ENCODE measurements around the gene ATG2B. TPM values are rescaled to one million over a fixed set of nuclear protein-coding genes. Genes with fewer than 3 reads are reported as not detected.
"Not testable (repeated sequence)": the region's sequence is repeated elsewhere in the genome, so short reads cannot be mapped to it uniquely, and the experiment has no call there.

ATG2B gene
- total and polyA plus RNA-seq, 3 experiments from 2014 or later: 2.6 to 19.8 (median 17.4) TPM

DNA sequence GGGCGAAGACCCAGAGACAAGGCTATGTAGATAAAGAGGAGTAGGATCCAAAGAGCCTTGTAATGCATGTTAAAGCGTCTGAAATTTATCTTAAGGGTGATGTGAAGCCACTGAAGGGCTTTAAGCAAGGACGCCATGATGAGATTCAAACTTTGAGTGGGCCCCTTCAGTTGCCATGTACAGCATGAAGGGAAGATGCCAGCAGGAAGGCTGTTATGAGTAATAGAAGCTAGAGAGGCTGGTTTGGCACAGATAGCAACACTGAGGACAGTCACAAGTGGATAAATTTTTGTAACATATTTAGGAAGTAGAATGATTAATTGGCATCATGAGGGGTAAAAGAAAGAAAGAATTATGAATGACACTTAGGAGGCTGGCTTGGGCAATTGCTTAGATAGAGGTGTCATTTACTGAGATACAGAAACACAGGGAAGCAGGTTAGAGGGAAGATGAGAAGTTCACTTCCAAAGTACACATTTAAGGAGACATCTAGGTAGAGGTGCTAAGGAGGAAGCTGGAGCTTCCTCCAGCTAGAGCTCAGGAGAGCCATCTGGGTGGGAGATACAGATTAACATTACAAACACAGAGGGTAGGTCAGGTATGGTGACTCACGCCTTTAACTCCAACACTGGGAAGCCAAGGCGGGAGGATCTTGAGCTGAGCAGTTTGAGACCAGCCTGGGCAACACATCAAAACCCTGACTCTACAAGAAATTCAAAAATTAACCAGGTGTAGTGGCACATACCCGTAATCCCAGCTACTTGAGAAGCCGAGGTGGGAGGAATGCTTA, 13.7 kb downstream of the ATG2B start:
- no peak overlapping the region for H3K27ac ChIP-seq (ENCODE audit: low read depth, low read length)
- H3K4me3 ChIP-seq (ENCODE audit: low read length): no peak overlapping the region
- H3K27ac Mint-ChIP-seq: peak overlapping the region in 3 of 8 donors; percentile 0 to 39 (median 38)
- no peaks in the 10 kb centered on the region for H3K4me1 ChIP-seq (ENCODE audit: insufficient read depth, low read length)
- H3K4me1 Mint-ChIP-seq: peaks cover 17 to 40% (median 33%) of the 10 kb centered on the region in 3 donors
- ChIA-PET POLR2A (no interaction called here), CTCF (interaction anchor here (0.6 kb wide), 1 partner anchor 109 kb away, joined by 3 read pairs; no protein-coding TSS in a partner anchor)
- H3K36me3 ChIP-seq (ENCODE audit: insufficient read depth, low read length): no peaks in the 10 kb centered on the region
- H3K36me3 Mint-ChIP-seq: peaks cover 11 to 18% (median 16%) of the 10 kb centered on the region in 3 donors
- no peaks in the 10 kb centered on the region for H3K27me3 Mint-ChIP-seq
- H3K9me3 ChIP-seq (ENCODE audit: low read length): no peaks in the 10 kb centered on the region
- no peak overlapping the region for H3K4me3 Mint-ChIP-seq
- H3K9me3 Mint-ChIP-seq: no peaks in the 10 kb centered on the region
- no peaks in the 10 kb centered on the region for H3K27me3 ChIP-seq (ENCODE audit: insufficient read depth, low read length, poor library complexity, severe bottlenecking)
- DNase-seq: no peak

DNA sequence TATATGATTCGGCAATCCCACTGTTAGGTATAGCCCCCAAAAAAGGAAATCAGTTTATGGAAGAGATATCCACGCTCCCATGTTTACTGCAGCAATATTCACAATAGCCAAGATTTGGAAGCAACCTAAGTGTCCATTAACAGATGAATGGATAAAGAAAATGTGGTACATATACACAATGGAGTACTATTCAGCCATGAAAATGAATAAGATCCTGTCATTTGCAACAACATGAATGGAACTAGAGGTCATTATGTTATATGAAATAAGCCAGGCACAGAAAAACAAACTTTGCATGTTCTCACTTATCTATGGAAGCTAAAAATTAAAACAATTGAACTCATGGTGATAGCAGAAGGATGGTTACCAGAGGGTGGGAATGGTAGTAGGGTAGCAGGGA, 15.2 kb downstream of the ATG2B start:
- POLR2A ChIA-PET; H3K9me3 ChIP-seq (ENCODE audit: low read length); H3K27ac Mint-ChIP-seq; H3K4me3 ChIP-seq (ENCODE audit: low read length); CTCF ChIA-PET; H3K36me3 ChIP-seq (ENCODE audit: insufficient read depth, low read length); H3K4me1 ChIP-seq (ENCODE audit: insufficient read depth, low read length); H3K27me3 Mint-ChIP-seq; H3K27me3 ChIP-seq (ENCODE audit: insufficient read depth, low read length, poor library complexity, severe bottlenecking); H3K4me3 Mint-ChIP-seq; H3K9me3 Mint-ChIP-seq; DNase-seq; H3K27ac ChIP-seq (ENCODE audit: low read depth, low read length): not testable (repeated sequence)
- peaks cover 17 to 37% (median 28%) of the 10 kb centered on the region in 3 donors for H3K4me1 Mint-ChIP-seq
- H3K36me3 Mint-ChIP-seq: peaks cover 7 to 23% (median 14%) of the 10 kb centered on the region in 3 donors

DNA sequence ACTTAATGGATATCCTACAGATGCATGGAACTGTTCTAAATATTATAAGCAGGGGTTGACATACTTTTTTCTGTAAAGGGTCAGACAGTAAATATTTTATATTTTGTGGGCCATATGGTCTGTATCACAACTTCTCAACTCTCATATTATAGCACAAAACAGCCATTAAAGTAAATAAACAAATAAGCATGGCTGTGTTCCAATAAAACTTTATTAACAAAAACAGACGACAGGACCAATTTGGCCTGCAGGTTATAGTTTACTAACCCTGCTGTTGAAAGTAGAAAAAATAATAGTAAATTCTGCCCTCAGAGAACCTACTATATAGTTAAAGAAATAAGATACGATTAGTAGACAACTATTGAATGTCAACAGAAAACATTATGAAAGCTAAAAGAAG, 17.5 kb downstream of the ATG2B start:
- Mint-ChIP-seq H3K9me3 (no peaks in the 10 kb centered on the region), H3K27me3 (no peaks in the 10 kb centered on the region), H3K36me3 (peaks cover 7 to 36% (median 15%) of the 10 kb centered on the region in 3 donors), H3K4me1 (peaks cover 17 to 33% (median 21%) of the 10 kb centered on the region in 3 donors), H3K4me3 (no peak overlapping the region), H3K27ac (no peak overlapping the region)
- no peaks in the 10 kb centered on the region for H3K9me3 ChIP-seq (ENCODE audit: low read length)
- H3K4me1 ChIP-seq (ENCODE audit: insufficient read depth, low read length): no peaks in the 10 kb centered on the region
- H3K4me3 ChIP-seq (ENCODE audit: low read length): no peak overlapping the region
- H3K36me3 ChIP-seq (ENCODE audit: insufficient read depth, low read length): no peaks in the 10 kb centered on the region
- ChIA-PET POLR2A (no interaction called here), CTCF (no interaction called here)
- no peak overlapping the region for H3K27ac ChIP-seq (ENCODE audit: low read depth, low read length)
- DNase-seq: no peak
- no peaks in the 10 kb centered on the region for H3K27me3 ChIP-seq (ENCODE audit: insufficient read depth, low read length, poor library complexity, severe bottlenecking)

DNA sequence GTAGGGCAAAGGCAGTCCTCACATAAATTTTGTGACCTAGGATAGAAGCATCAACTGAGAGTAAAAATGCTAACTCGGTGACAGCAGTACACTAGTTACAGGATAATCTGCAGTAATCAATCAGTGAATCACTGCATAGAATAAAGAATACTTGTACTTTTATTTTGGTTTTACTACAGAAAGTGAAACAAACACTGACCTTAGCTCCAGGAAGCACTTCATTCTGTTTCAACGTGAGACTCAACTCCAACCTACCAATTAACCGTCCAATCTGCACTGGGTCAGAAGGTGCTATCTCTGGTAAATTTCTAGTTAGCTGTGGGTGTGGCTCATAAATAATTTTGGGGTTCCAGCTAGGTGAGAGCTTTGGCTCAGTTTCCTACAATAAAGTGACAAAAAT, 21.8 kb downstream of the ATG2B start:
- H3K27ac ChIP-seq (ENCODE audit: low read depth, low read length): no peak overlapping the region
- H3K36me3 ChIP-seq (ENCODE audit: insufficient read depth, low read length): no peaks in the 10 kb centered on the region
- no peak overlapping the region for H3K4me3 ChIP-seq (ENCODE audit: low read length)
- Mint-ChIP-seq H3K4me3 (no peak overlapping the region), H3K9me3 (no peaks in the 10 kb centered on the region), H3K27ac (no peak overlapping the region), H3K4me1 (peaks cover 0 to 1% (median 0%) of the 10 kb centered on the region in 3 donors), H3K36me3 (peaks cover 8 to 65% (median 15%) of the 10 kb centered on the region in 3 donors), H3K27me3 (no peaks in the 10 kb centered on the region)
- POLR2A ChIA-PET: no interaction called here
- no peaks in the 10 kb centered on the region for H3K4me1 ChIP-seq (ENCODE audit: insufficient read depth, low read length)
- CTCF ChIA-PET: no interaction called here
- no peaks in the 10 kb centered on the region for H3K9me3 ChIP-seq (ENCODE audit: low read length)
- no peak for DNase-seq
- no peaks in the 10 kb centered on the region for H3K27me3 ChIP-seq (ENCODE audit: insufficient read depth, low read length, poor library complexity, severe bottlenecking)

DNA sequence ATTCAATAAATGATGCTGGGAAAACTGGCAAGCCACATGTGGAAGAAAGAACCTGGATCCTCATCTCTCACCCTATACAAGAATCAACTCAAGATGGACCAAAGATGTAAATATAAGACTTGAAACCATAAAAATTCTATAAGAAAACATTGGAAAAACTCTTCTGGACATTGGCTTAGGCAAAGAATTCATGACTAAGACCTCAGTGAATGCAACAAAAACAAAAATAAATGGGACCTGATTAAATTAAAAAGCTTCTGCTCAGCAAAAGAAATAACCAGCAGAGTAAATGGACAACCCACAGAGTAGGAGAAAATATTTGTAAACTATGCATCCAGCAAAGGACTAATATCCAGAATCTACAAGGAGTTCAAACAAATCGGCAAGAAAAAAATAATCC, 24.6 kb downstream of the ATG2B start:
- H3K4me3 ChIP-seq (ENCODE audit: low read length): no peak overlapping the region
- H3K36me3 Mint-ChIP-seq: peaks cover 8 to 64% (median 16%) of the 10 kb centered on the region in 3 donors
- H3K9me3 ChIP-seq (ENCODE audit: low read length): no peaks in the 10 kb centered on the region
- H3K4me1 Mint-ChIP-seq: no peaks in the 10 kb centered on the region
- ChIA-PET POLR2A (no interaction called here), CTCF (no interaction called here)
- H3K9me3 Mint-ChIP-seq: no peaks in the 10 kb centered on the region
- no peak overlapping the region for H3K4me3 Mint-ChIP-seq
- H3K27me3 ChIP-seq (ENCODE audit: insufficient read depth, low read length, poor library complexity, severe bottlenecking): no peaks in the 10 kb centered on the region
- DNase-seq: no peak
- H3K27ac ChIP-seq (ENCODE audit: low read depth, low read length): no peak overlapping the region
- H3K4me1 ChIP-seq (ENCODE audit: insufficient read depth, low read length): no peaks in the 10 kb centered on the region
- H3K27ac Mint-ChIP-seq: no peak overlapping the region
- no peaks in the 10 kb centered on the region for H3K27me3 Mint-ChIP-seq
- no peaks in the 10 kb centered on the region for H3K36me3 ChIP-seq (ENCODE audit: insufficient read depth, low read length)

DNA sequence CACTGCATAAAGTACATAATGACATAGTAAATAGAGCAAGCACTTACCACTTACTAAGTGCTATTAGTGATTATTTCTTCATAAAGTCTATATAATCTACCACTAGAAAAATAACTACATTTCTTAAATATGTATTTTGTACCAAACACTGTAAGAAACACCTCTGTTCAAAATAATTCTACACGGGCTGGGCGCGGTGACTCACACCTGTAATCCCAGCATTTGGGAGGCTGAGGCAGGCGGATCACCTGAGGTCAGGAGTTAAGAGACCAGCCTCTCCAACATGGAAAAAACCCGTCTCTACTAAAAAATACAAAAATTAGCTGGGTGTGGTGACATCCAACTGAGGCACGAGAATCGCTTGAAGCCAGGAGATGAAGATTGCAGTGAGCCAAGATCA, 38.9 kb downstream of the ATG2B start:
- Histone ChIP-seq H3K36me3 (ENCODE audit: insufficient read depth, low read length) (peaks cover 7% of the 10 kb centered on the region), H3K4me3 (ENCODE audit: low read length) (no peak overlapping the region), H3K27ac (ENCODE audit: low read depth, low read length) (no peak overlapping the region), H3K27me3 (ENCODE audit: insufficient read depth, low read length, poor library complexity, severe bottlenecking) (no peaks in the 10 kb centered on the region), H3K9me3 (ENCODE audit: low read length) (no peaks in the 10 kb centered on the region), H3K4me1 (ENCODE audit: insufficient read depth, low read length) (no peaks in the 10 kb centered on the region)
- DNase-seq: no peak
- ChIA-PET CTCF (no interaction called here), POLR2A (no interaction called here)
- no peaks in the 10 kb centered on the region for H3K9me3 Mint-ChIP-seq
- H3K27ac Mint-ChIP-seq: peak overlapping the region in 1 of 8 donors; percentile 66
- peaks cover 8 to 73% (median 12%) of the 10 kb centered on the region in 3 donors for H3K36me3 Mint-ChIP-seq
- no peaks in the 10 kb centered on the region for H3K27me3 Mint-ChIP-seq
- H3K4me3 Mint-ChIP-seq: no peak overlapping the region
- no peaks in the 10 kb centered on the region for H3K4me1 Mint-ChIP-seq

DNA sequence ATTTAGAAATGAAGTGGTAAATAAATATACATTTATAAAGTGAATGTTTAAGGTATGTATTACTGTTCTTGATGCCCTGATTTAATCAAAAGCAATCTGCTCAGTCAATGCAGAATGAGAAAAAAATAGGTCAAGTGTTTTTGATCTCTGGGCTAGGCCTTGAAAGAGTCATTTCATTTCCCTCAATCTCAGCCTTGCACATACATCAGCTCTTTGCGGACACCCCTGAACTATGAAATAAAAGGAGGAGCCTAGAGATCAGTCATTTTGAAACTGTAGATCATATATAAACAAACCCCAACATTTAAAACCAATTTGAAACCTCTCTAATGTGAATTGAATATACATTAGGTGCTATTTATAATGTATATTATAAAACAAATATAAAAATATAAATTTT, 42.5 kb downstream of the ATG2B start:
- Mint-ChIP-seq H3K36me3 (peaks cover 21 to 84% (median 27%) of the 10 kb centered on the region in 3 donors), H3K4me1 (no peaks in the 10 kb centered on the region), H3K9me3 (no peaks in the 10 kb centered on the region), H3K27me3 (peaks cover 0 to 1% of the 10 kb centered on the region in 2 donors), H3K27ac (peak overlapping the region in 3 of 8 donors; percentile 14 to 38 (median 37)), H3K4me3 (no peak overlapping the region)
- Histone ChIP-seq H3K27me3 (ENCODE audit: insufficient read depth, low read length, poor library complexity, severe bottlenecking) (no peaks in the 10 kb centered on the region), H3K36me3 (ENCODE audit: insufficient read depth, low read length) (peaks cover 22% of the 10 kb centered on the region), H3K4me1 (ENCODE audit: insufficient read depth, low read length) (no peaks in the 10 kb centered on the region), H3K4me3 (ENCODE audit: low read length) (no peak overlapping the region), H3K27ac (ENCODE audit: low read depth, low read length) (no peak overlapping the region), H3K9me3 (ENCODE audit: low read length) (no peaks in the 10 kb centered on the region)
- ChIA-PET POLR2A (no interaction called here), CTCF (no interaction called here)
- no peak for DNase-seq

DNA sequence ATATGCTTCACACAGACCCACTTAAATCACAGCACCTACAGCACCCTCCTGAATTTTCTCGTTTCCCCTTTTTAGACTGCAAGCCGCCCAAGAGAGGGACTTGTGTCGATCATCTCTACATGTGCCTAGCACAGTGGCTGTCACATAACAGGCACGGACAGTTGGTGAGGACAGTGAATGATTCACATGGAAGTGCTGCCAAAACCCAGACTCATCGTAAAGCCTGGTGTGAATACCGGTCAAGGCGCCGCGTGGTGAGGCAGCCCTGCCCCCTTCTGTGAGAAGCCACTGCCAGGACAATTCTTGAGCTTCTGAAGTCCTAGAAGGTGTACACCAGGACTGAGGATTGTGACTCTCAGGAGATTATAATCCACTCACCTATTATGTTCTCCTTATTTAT, 44.3 kb downstream of the ATG2B start:
- peaks cover 0 to 1% of the 10 kb centered on the region in 2 donors for H3K27me3 Mint-ChIP-seq
- H3K27ac ChIP-seq (ENCODE audit: low read depth, low read length): no peak overlapping the region
- no peak for DNase-seq
- peaks cover 23 to 84% (median 27%) of the 10 kb centered on the region in 3 donors for H3K36me3 Mint-ChIP-seq
- H3K4me1 Mint-ChIP-seq: no peaks in the 10 kb centered on the region
- no peaks in the 10 kb centered on the region for H3K4me1 ChIP-seq (ENCODE audit: insufficient read depth, low read length)
- H3K4me3 ChIP-seq (ENCODE audit: low read length): no peak overlapping the region
- CTCF ChIA-PET: no interaction called here
- peaks cover 25% of the 10 kb centered on the region for H3K36me3 ChIP-seq (ENCODE audit: insufficient read depth, low read length)
- no peaks in the 10 kb centered on the region for H3K9me3 Mint-ChIP-seq
- H3K27me3 ChIP-seq (ENCODE audit: insufficient read depth, low read length, poor library complexity, severe bottlenecking): no peaks in the 10 kb centered on the region
- POLR2A ChIA-PET: no interaction called here
- H3K27ac Mint-ChIP-seq: peak overlapping the region in 1 of 8 donors; percentile 11
- no peak overlapping the region for H3K4me3 Mint-ChIP-seq
- H3K9me3 ChIP-seq (ENCODE audit: low read length): no peaks in the 10 kb centered on the region

Data from CD8-positive, alpha-beta memory T cell (primary cell).